T-helper 2 cell treated with Interferon-gamma antibody and Interleukin-4, amounts not matched to agents 5 μg/mL and 100 μg/mL, for 36 hours (primary cell): ENCODE results near the gene ZYX.
"Not testable (repeated sequence)": the region's sequence is repeated elsewhere in the genome, so short reads cannot be mapped to it uniquely, and the experiment has no call there.

Experiments
- DNase-seq: peaks from one replicate; pipeline ENCODE4 v3.0.0; 2021; ENCODE audit warnings: low spot score
- H3K27ac Mint-ChIP-seq: one replicate; pipeline ENCODE4 v1.8.0; 2021; ENCODE audit warnings: mild to moderate bottlenecking, mixed read lengths
- H3K27me3 Mint-ChIP-seq: one replicate; pipeline ENCODE4 v1.8.0; 2021; ENCODE audit warnings: low read depth, mixed read lengths
- H3K36me3 Mint-ChIP-seq: one replicate; pipeline ENCODE4 v1.8.0; 2021; ENCODE audit warnings: low read depth, mixed read lengths
- H3K4me1 Mint-ChIP-seq: one replicate; pipeline ENCODE4 v1.8.0; 2021; ENCODE audit warnings: low read depth, mixed read lengths
- H3K4me3 Mint-ChIP-seq: one replicate; pipeline ENCODE4 v1.8.0; 2022; ENCODE audit warnings: mild to moderate bottlenecking, moderate library complexity, mixed read lengths
- H3K9me3 Mint-ChIP-seq: one replicate; pipeline ENCODE4 v1.8.0; 2021; ENCODE audit warnings: mixed read lengths

Gene ZYX

GRCh38 chr7:143393267-143394041 is 12.3 kb downstream of the ZYX start:
- Mint-ChIP-seq H3K4me1 (peaks cover 11% of the 10 kb centered on the region), H3K36me3 (peaks cover 30% of the 10 kb centered on the region), H3K27ac (no peak overlapping the region), H3K27me3 (no peaks in the 10 kb centered on the region), H3K9me3 (no peaks in the 10 kb centered on the region), H3K4me3 (no peak overlapping the region)
- no peak for DNase-seq

- Mint-ChIP-seq H3K4me3 (no peak overlapping the region), H3K27ac (no peak overlapping the region), H3K4me1 (peaks cover 11% of the 10 kb centered on the region), H3K36me3 (peaks cover 28% of the 10 kb centered on the region), H3K27me3 (no peaks in the 10 kb centered on the region), H3K9me3 (no peaks in the 10 kb centered on the region)
- DNase-seq: no peak
Measured at GRCh38 chr7:143394068-143394467, 12.9 kb downstream of the ZYX start.

GRCh38 chr7:143394777-143395176 is 13.6 kb downstream of the ZYX start:
- H3K27ac Mint-ChIP-seq: no peak overlapping the region
- peaks cover 7% of the 10 kb centered on the region for H3K4me1 Mint-ChIP-seq
- peaks cover 21% of the 10 kb centered on the region for H3K36me3 Mint-ChIP-seq
- H3K27me3 Mint-ChIP-seq: no peaks in the 10 kb centered on the region
- DNase-seq: no peak
- H3K4me3 Mint-ChIP-seq: no peak overlapping the region
- no peaks in the 10 kb centered on the region for H3K9me3 Mint-ChIP-seq

- Mint-ChIP-seq H3K9me3 (no peaks in the 10 kb centered on the region), H3K27me3 (no peaks in the 10 kb centered on the region), H3K27ac (no peak overlapping the region), H3K4me1 (peaks cover 2% of the 10 kb centered on the region), H3K4me3 (no peak overlapping the region), H3K36me3 (peaks cover 14% of the 10 kb centered on the region)
- no peak for DNase-seq
Measured at GRCh38 chr7:143395187-143396149, 14.3 kb downstream of the ZYX start.

- no peak for DNase-seq
- H3K27me3 Mint-ChIP-seq: no peaks in the 10 kb centered on the region
- peaks cover 10% of the 10 kb centered on the region for H3K36me3 Mint-ChIP-seq
- no peak overlapping the region for H3K27ac Mint-ChIP-seq
- H3K9me3 Mint-ChIP-seq: no peaks in the 10 kb centered on the region
- no peak overlapping the region for H3K4me3 Mint-ChIP-seq
- peaks cover 2% of the 10 kb centered on the region for H3K4me1 Mint-ChIP-seq
Measured at GRCh38 chr7:143396182-143396581, 15.0 kb downstream of the ZYX start.

GRCh38 chr7:143396625-143397556 is 15.7 kb downstream of the ZYX start:
- DNase-seq: no peak
- no peaks in the 10 kb centered on the region for H3K27me3 Mint-ChIP-seq
- H3K9me3 Mint-ChIP-seq: no peaks in the 10 kb centered on the region
- H3K36me3 Mint-ChIP-seq: peaks cover 10% of the 10 kb centered on the region
- peaks cover 2% of the 10 kb centered on the region for H3K4me1 Mint-ChIP-seq
- no peak overlapping the region for H3K27ac Mint-ChIP-seq
- no peak overlapping the region for H3K4me3 Mint-ChIP-seq

- no peaks in the 10 kb centered on the region for H3K27me3 Mint-ChIP-seq
- H3K9me3 Mint-ChIP-seq: no peaks in the 10 kb centered on the region
- DNase-seq: no peak
- H3K27ac Mint-ChIP-seq: no peak overlapping the region
- peaks cover 2% of the 10 kb centered on the region for H3K4me1 Mint-ChIP-seq
- peaks cover 3% of the 10 kb centered on the region for H3K36me3 Mint-ChIP-seq
- no peak overlapping the region for H3K4me3 Mint-ChIP-seq
Measured at GRCh38 chr7:143397710-143398530, 16.8 kb downstream of the ZYX start.

- Mint-ChIP-seq H3K4me3 (no peak overlapping the region), H3K36me3 (no peaks in the 10 kb centered on the region), H3K27me3 (peaks cover 3% of the 10 kb centered on the region)
Measured at GRCh38 chr7:143398616-143399015, 17.5 kb downstream of the ZYX start.

GRCh38 chr7:143399151-143399550 is 18.0 kb downstream of the ZYX start:
- Mint-ChIP-seq H3K27me3 (peaks cover 3% of the 10 kb centered on the region), H3K36me3 (no peaks in the 10 kb centered on the region), H3K4me3 (no peak overlapping the region), H3K27ac (no peak overlapping the region), H3K4me1 (peaks cover 2% of the 10 kb centered on the region), H3K9me3 (no peaks in the 10 kb centered on the region)
- DNase-seq: no peak

More at GRCh38 chr7:143398616-143399015, 17.5 kb downstream of the ZYX start:
- H3K27ac Mint-ChIP-seq: no peak overlapping the region
- no peak for DNase-seq
- no peaks in the 10 kb centered on the region for H3K9me3 Mint-ChIP-seq
- peaks cover 2% of the 10 kb centered on the region for H3K4me1 Mint-ChIP-seq

- Mint-ChIP-seq H3K27me3 (peaks cover 5% of the 10 kb centered on the region), H3K4me3 (no peak overlapping the region), H3K4me1 (peaks cover 2% of the 10 kb centered on the region), H3K9me3 (no peaks in the 10 kb centered on the region), H3K36me3 (no peaks in the 10 kb centered on the region), H3K27ac (no peak overlapping the region)
- no peak for DNase-seq
Measured at GRCh38 chr7:143399642-143400041, 18.5 kb downstream of the ZYX start.

- DNase-seq: no peak
- no peak overlapping the region for H3K4me3 Mint-ChIP-seq
- no peak overlapping the region for H3K27ac Mint-ChIP-seq
- H3K36me3 Mint-ChIP-seq: no peaks in the 10 kb centered on the region
- no peaks in the 10 kb centered on the region for H3K4me1 Mint-ChIP-seq
- H3K9me3 Mint-ChIP-seq: no peaks in the 10 kb centered on the region
- H3K27me3 Mint-ChIP-seq: peaks cover 8% of the 10 kb centered on the region
Measured at GRCh38 chr7:143401265-143401664, 20.1 kb downstream of the ZYX start.

- H3K4me1 Mint-ChIP-seq, H3K9me3 Mint-ChIP-seq, DNase-seq, H3K4me3 Mint-ChIP-seq, H3K27ac Mint-ChIP-seq, H3K36me3 Mint-ChIP-seq: not testable (repeated sequence)
- H3K27me3 Mint-ChIP-seq: peaks cover 14% of the 10 kb centered on the region
Measured at GRCh38 chr7:143402233-143402632, 21.1 kb downstream of the ZYX start.
